Measurements from ENCODE around the gene INHBA.

GRCh38 chr7:41648501-41648900 is 54.4 kb downstream of the INHBA start:
- TF ChIP-seq CTCF (IDR thresholded peaks at IDR 0.05) (no peak), POLR2A (IDR thresholded peaks at IDR 0.05) (no peak)
